SK-N-SH (cell line): ENCODE data around the gene SUPT3H.

Source experiments
- CTCF ChIP-seq: fragments of 200-600 bp; sonication (generic); IDR thresholded peaks from 2 replicates; pipeline ENCODE4 v1.6.1; 2017; ENCODE audit warnings: antibody characterized with exemption, mild to moderate bottlenecking, moderate library complexity
- EZH2phosphoT487 ChIP-seq: fragments of 200-600 bp; sonication (generic); IDR thresholded peaks from 2 replicates; pipeline ENCODE4 v1.6.1; 2017; ENCODE audit warnings: low read depth, mixed run types, mild to moderate bottlenecking, antibody characterized with exemption, moderate library complexity, borderline replicate concordance
- JUND ChIP-seq: IDR thresholded peaks from 2 replicates; pipeline ENCODE4 v1.4.0; 2012
- NRF1 ChIP-seq: IDR thresholded peaks from 2 replicates; pipeline ENCODE4 v1.6.1; 2012; ENCODE audit warnings: low read depth, mild to moderate bottlenecking, low read length
- REST ChIP-seq: IDR thresholded peaks from 2 replicates; pipeline ENCODE4 v1.6.1; 2012; ENCODE audit warnings: mild to moderate bottlenecking, low read depth, low read length, moderate library complexity
- TCF12 ChIP-seq: IDR thresholded peaks from 2 replicates; pipeline ENCODE4 v1.4.0; 2012
- YY1 ChIP-seq: IDR thresholded peaks from 2 replicates; pipeline ENCODE4 v1.4.0; 2012; ENCODE audit warnings: low read depth, mild to moderate bottlenecking
- ZBTB33 ChIP-seq: IDR thresholded peaks from 2 replicates; pipeline ENCODE4 v1.4.0; 2012; ENCODE audit warnings: low read depth, borderline replicate concordance

GRCh38 chr6:44959651-44960050 lies 418.1 kb downstream of the SUPT3H start:
- no peak for TF ChIP-seq EZH2phosphoT487
- TF ChIP-seq NRF1, result no peak
- TF ChIP-seq REST, result no peak
- no peak for TF ChIP-seq YY1
- no peak for TF ChIP-seq CTCF
- no peak for TF ChIP-seq ZBTB33
- no peak for TF ChIP-seq JUND
- no peak for TF ChIP-seq TCF12
